Measurements from ENCODE around the gene HSCB. TPM values are rescaled to one million over a fixed set of nuclear protein-coding genes. Genes with fewer than 3 reads are reported as not detected.
"Not testable (repeated sequence)": the region's sequence is repeated elsewhere in the genome, so short reads cannot be mapped to it uniquely, and the experiment has no call there.

HSCB gene
- total RNA-seq, 2 donors from 2014 or later, result 10.9 to 12.8 TPM

DNA sequence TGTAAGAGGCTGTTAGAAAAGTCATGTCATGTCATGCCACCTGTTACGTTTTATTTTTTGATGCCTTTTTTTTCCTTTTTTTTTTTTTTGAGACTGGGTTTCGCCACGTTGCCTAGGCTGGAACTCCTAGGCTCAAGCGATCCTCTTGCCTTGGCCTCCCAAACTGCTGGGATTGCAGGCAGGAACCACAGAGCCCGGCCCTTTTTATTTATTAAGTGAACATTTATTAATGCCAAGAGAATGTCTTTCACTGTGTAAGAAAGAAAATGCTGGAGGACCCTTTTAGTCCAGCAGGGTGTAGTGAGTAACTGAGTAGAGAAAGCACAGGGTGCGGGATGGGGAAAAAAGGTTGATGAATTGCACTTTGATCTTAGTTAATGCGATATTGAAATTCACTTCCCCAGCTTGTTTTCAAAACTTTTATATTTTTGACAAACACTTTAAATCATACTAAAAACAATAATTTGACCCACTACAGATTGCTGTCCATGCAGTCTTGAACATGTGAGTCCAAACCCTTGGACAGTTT lies 60.8 kb downstream of the HSCB start:
- ATAC-seq (no peak), DNase-seq (no peak)
- intact Hi-C loops (cut with DNase I, micrococcal nuclease), result no loop called here

DNA sequence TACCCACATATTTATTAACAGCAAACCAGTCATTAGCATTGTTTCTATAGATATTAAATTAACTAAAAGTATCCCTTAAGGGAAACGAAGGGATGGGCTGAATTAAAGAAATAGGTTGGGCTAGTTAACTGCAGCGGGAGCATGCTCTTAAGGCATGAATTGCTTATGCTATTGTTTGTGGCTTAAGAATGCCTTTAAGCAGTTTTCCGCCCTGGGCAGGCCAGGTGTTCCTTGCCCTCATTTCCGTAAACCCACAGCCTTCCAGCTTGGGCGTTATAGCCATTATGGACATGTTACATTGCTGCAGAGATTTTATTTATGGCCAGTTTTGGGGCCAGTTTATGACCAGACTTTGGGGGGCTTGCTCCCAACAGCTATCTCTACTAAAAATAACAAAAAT lies 63.6 kb downstream of the HSCB start:
- intact Hi-C loops (cut with DNase I, micrococcal nuclease), result not testable (repeated sequence)

More for the DNA sequence above, 63.6 kb downstream of the HSCB start:
- not testable (repeated sequence) for ATAC-seq, DNase-seq

Other genes with a start within 250 kb of the HSCB start
- 10 to 100 TPM in 1 of 2 donors, 1 to 10 TPM in 1; 8.8 to 12.0 TPM for gene TTC28, start 62.2 kb upstream of the HSCB start, total RNA-seq
- gene CHEK2, start 219 bp upstream of the HSCB start, total RNA-seq, result 10 to 100 TPM in 1 of 2 donors, 1 to 10 TPM in 1; 9.0 to 16.0 TPM
- gene CCDC117, start 30.7 kb downstream of the HSCB start, total RNA-seq, result 10 to 100 TPM; 15.2 to 17.0 TPM
- gene XBP1, start 58.5 kb downstream of the HSCB start, total RNA-seq, result 100 to 1,000 TPM; 206 to 255 TPM
- 1 to 10 TPM; 6.2 to 7.0 TPM for gene ZNRF3, start 141.5 kb downstream of the HSCB start, total RNA-seq